ENCODE measurements around the gene MED9.
"Not testable (repeated sequence)": the region's sequence is repeated elsewhere in the genome, so short reads cannot be mapped to it uniquely, and the experiment has no call there.

MED9 gene

DNA sequence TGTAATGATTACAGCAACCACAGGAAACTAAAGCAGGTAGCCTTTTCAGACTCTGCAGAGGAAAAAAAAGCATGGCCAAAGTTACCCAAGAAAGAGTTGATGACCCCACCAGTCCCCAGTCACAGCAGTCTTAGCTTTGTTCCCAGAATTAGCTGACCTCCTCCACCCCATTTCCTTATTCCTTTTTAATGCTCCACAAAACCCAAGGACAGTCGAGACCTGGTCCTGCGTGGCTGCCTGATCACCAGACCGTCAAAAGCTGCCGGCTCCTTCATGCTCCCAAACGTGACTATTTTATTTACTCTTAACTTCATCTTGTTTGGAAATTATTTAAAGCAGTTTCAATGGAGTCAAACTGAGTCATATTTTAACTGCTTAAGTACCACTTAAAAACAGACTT lies 28.7 kb upstream of the MED9 start:
- DNase-seq (ENCODE audit: low read depth, low spot score): no peak
- Histone ChIP-seq H3K9ac (ENCODE audit: insufficient read length) (no peak overlapping the region), H3K27ac (no peak overlapping the region), H3K36me3 (ENCODE audit: insufficient read depth, low read length) (no peaks in the 10 kb centered on the region), H3K4me3 (no peak overlapping the region), H3K9me3 (ENCODE audit: low read depth, low read length) (no peaks in the 10 kb centered on the region)
- TF ChIP-seq EZH2 (IDR thresholded peaks at IDR 0.05) (no peak), FOXP2 (optimal IDR thresholded peaks at IDR 0.05; ENCODE audit: control extremely low read depth, extremely low read length, insufficient read depth) (no peak), POLR2AphosphoS5 (IDR thresholded peaks at IDR 0.05; ENCODE audit: borderline replicate concordance, low read depth, low read length) (no peak)

DNA sequence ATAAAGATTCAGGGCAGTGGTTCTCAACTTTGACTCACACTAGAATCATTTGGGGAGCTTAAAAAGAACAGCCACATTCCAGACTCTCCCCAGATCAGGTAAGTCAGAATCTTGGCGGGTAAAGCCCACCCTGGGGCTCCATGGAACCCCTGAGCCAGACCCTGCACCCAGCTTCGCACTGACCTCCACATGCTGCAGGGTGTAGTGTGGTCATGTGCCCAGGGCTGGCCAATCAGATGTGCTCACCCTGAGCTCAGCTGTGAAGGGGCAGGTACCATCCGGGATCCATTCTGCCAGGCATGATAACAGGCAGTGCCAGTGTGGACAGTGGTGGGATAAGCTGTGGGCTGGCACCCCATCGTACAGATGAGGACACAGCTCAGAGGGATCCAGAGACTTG lies 28.1 kb upstream of the MED9 start:
- H3K9me3 ChIP-seq (ENCODE audit: low read depth, low read length): no peaks in the 10 kb centered on the region
- TF ChIP-seq POLR2AphosphoS5 (IDR thresholded peaks at IDR 0.05; ENCODE audit: borderline replicate concordance, low read depth, low read length) (no peak), EZH2 (IDR thresholded peaks at IDR 0.05) (no peak), FOXP2 (optimal IDR thresholded peaks at IDR 0.05; ENCODE audit: control extremely low read depth, extremely low read length, insufficient read depth) (no peak)
- no peak for DNase-seq (ENCODE audit: low read depth, low spot score)
- H3K9ac ChIP-seq (ENCODE audit: insufficient read length): no peak overlapping the region
- H3K36me3 ChIP-seq (ENCODE audit: insufficient read depth, low read length): no peaks in the 10 kb centered on the region
- H3K27ac ChIP-seq: no peak overlapping the region
- H3K4me3 ChIP-seq: no peak overlapping the region

DNA sequence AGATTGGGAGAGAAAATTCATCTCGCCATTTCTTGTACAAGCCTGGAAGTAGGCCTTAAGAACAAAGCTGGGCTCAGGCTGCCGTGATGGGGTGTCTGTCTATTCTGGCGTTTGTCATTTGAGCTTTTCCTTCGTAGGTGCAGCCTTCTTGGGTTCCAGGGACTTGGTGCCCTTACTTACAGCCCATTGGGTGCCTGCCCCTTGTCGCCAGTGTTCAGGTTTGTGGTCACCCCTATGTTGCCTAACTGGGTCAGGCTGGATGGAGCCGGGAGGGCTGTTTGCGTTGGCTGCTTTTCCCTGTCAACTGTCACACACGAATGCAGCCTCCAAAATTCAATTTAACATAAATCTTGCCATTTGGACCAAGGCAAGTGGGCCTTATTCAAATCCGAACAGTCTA lies 23.7 kb upstream of the MED9 start:
- Histone ChIP-seq H3K36me3 (ENCODE audit: insufficient read depth, low read length) (no peaks in the 10 kb centered on the region), H3K4me3 (no peak overlapping the region)
- no peak for TF ChIP-seq POLR2AphosphoS5 (IDR thresholded peaks at IDR 0.05; ENCODE audit: borderline replicate concordance, low read depth, low read length)

DNA sequence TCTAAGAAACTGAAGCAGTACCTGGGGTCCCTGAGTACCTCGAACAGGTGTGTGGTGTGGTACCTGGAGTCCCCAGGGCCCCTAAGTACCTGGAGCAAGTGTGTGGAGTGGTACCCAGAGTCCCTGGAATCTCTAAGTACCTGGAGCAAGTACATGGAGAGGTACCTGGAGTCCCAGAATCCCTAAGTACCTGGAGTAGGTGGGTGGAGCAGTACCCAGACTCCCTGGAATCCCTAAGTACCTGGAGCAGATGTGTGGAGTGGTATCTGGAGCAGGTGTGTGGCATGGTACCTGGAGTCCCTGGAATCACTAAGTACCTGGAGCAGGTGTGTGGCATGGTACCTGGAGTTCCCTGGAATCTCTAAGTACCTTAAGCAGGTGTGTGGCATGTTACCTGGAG lies 22.5 kb upstream of the MED9 start:
- no peak for DNase-seq (ENCODE audit: low read depth, low spot score)
- Histone ChIP-seq H3K27ac (no peak overlapping the region), H3K4me3 (no peak overlapping the region), H3K9me3 (ENCODE audit: low read depth, low read length) (no peaks in the 10 kb centered on the region), H3K36me3 (ENCODE audit: insufficient read depth, low read length) (no peaks in the 10 kb centered on the region), H3K9ac (ENCODE audit: insufficient read length) (no peak overlapping the region)
- no peak for TF ChIP-seq FOXP2 (optimal IDR thresholded peaks at IDR 0.05; ENCODE audit: control extremely low read depth, extremely low read length, insufficient read depth)
- TF ChIP-seq EZH2 (IDR thresholded peaks at IDR 0.05): no peak
- no peak for TF ChIP-seq POLR2AphosphoS5 (IDR thresholded peaks at IDR 0.05; ENCODE audit: borderline replicate concordance, low read depth, low read length)

More for the DNA sequence above, 23.7 kb upstream of the MED9 start:
- no peaks in the 10 kb centered on the region for H3K9me3 ChIP-seq (ENCODE audit: low read depth, low read length)
- no peak for DNase-seq (ENCODE audit: low read depth, low spot score)
- H3K27ac ChIP-seq: no peak overlapping the region
- no peak overlapping the region for H3K9ac ChIP-seq (ENCODE audit: insufficient read length)

DNA sequence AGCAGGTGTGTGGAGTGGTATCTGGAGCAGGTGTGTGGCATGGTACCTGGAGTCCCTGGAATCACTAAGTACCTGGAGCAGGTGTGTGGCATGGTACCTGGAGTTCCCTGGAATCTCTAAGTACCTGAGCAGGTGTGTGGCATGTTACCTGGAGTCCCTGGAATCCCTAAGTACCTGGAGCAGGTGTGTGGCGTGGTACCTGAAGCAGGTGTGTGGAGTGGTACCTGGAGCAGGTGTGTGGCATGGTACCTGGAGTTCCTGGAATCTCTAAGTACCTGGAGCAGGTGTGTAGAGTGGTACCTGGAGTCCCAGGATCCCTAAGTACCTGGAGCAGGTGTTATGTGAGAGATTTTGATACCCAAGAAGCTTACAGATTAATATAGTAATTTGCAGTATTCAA lies 22.1 kb upstream of the MED9 start:
- not testable (repeated sequence) for H3K36me3 ChIP-seq (ENCODE audit: insufficient read depth, low read length); DNase-seq (ENCODE audit: low read depth, low spot score); H3K9me3 ChIP-seq (ENCODE audit: low read depth, low read length); H3K27ac ChIP-seq; H3K9ac ChIP-seq (ENCODE audit: insufficient read length); H3K4me3 ChIP-seq

DNA sequence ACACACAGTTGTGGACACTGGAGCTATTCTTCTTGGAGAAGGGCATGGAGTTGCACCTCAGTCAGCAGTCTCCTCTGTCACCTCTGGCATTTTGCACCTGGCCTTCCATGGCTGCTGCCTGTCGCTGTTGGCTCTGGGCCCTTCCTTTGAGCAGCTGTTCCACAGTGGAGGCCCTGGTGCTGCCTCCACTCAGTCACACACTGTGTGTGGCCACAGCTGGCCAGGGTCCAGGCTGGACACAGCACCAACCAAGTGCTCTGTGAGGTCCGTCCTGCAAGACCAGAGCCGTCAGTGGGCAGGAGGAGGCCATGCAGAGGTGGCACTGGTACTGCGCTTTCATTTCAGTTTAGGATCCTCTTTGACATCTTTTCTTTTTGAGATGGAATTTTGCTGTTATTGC lies 21.6 kb upstream of the MED9 start:
- no peak for DNase-seq (ENCODE audit: low read depth, low spot score)
- Histone ChIP-seq H3K27ac (no peak overlapping the region), H3K9ac (ENCODE audit: insufficient read length) (no peak overlapping the region), H3K9me3 (ENCODE audit: low read depth, low read length) (no peaks in the 10 kb centered on the region), H3K4me3 (no peak overlapping the region), H3K36me3 (ENCODE audit: insufficient read depth, low read length) (no peaks in the 10 kb centered on the region)
- TF ChIP-seq FOXP2 (optimal IDR thresholded peaks at IDR 0.05; ENCODE audit: control extremely low read depth, extremely low read length, insufficient read depth) (no peak), POLR2AphosphoS5 (IDR thresholded peaks at IDR 0.05; ENCODE audit: borderline replicate concordance, low read depth, low read length) (no peak), EZH2 (IDR thresholded peaks at IDR 0.05) (no peak)

DNA sequence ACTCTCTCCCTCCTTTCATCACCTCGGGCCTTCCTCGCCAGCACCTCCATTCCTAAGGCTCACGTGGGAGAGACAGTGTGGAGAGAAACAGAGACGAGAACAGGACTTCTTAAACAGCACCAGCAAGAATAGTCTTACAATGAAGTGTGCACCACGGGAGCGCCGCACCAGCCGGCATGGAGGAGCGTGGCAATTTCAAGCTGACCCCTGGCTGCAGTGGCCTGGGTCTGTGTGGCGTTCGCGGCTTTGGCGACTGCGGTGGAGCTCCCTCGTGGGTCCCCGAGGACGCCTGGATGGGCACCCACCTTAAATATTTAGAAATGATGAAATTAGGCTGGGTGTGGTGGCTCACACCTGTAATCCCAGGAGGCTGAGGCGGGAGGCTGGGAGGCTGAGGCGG lies 20.5 kb upstream of the MED9 start:
- Histone ChIP-seq H3K27ac (no peak overlapping the region), H3K36me3 (ENCODE audit: insufficient read depth, low read length) (no peaks in the 10 kb centered on the region), H3K9ac (ENCODE audit: insufficient read length) (no peak overlapping the region), H3K9me3 (ENCODE audit: low read depth, low read length) (no peaks in the 10 kb centered on the region), H3K4me3 (no peak overlapping the region)
- no peak for DNase-seq (ENCODE audit: low read depth, low spot score)
- TF ChIP-seq FOXP2 (optimal IDR thresholded peaks at IDR 0.05; ENCODE audit: control extremely low read depth, extremely low read length, insufficient read depth) (no peak), POLR2AphosphoS5 (IDR thresholded peaks at IDR 0.05; ENCODE audit: borderline replicate concordance, low read depth, low read length) (no peak), EZH2 (IDR thresholded peaks at IDR 0.05) (no peak)

DNA sequence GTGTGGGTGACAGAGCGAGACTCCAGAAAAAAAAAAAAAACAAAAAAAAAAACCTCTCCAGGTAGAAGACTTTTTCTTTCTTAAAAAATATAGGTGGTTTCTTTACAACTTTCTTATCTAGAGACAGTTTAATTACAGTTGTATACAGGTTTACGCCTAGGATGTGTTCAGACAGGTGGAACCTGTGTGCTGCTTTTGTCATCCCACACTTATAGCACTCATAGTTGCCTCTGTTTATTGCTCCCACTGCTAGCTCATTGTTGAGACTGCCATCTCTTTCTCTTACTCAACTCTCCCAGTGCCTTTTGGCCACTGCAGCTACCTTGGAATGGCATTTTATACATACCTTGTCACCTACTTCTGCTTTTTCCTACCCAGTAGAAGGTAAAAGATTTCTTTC lies 19.1 kb upstream of the MED9 start:
- Histone ChIP-seq H3K9me3 (ENCODE audit: low read depth, low read length) (no peaks in the 10 kb centered on the region), H3K27ac (no peak overlapping the region), H3K4me3 (no peak overlapping the region), H3K36me3 (ENCODE audit: insufficient read depth, low read length) (no peaks in the 10 kb centered on the region), H3K9ac (ENCODE audit: insufficient read length) (no peak overlapping the region)
- no peak for DNase-seq (ENCODE audit: low read depth, low spot score)
- no peak for TF ChIP-seq FOXP2 (optimal IDR thresholded peaks at IDR 0.05; ENCODE audit: control extremely low read depth, extremely low read length, insufficient read depth)
- no peak for TF ChIP-seq POLR2AphosphoS5 (IDR thresholded peaks at IDR 0.05; ENCODE audit: borderline replicate concordance, low read depth, low read length)
- no peak for TF ChIP-seq EZH2 (IDR thresholded peaks at IDR 0.05)

DNA sequence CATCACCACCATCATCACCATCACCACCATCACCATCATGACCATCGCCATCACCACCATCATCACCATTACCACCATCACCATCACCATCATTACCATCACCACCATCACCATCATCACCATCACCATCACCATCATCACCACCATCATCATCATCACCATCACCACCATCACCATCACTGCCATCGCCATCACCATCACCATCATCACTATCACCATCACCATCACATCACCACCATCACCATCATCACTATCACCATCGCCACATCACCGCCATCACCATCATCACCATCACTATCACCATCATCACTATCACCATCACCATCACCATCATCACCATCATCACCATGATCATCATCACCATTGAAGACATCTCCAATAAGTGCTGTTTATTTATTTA lies 16.8 kb upstream of the MED9 start:
- Histone ChIP-seq H3K36me3 (ENCODE audit: insufficient read depth, low read length) (no peaks in the 10 kb centered on the region), H3K27ac (no peak overlapping the region), H3K9ac (ENCODE audit: insufficient read length) (no peak overlapping the region), H3K9me3 (ENCODE audit: low read depth, low read length) (no peaks in the 10 kb centered on the region), H3K4me3 (no peak overlapping the region)
- TF ChIP-seq FOXP2 (optimal IDR thresholded peaks at IDR 0.05; ENCODE audit: control extremely low read depth, extremely low read length, insufficient read depth) (no peak), EZH2 (IDR thresholded peaks at IDR 0.05) (no peak), POLR2AphosphoS5 (IDR thresholded peaks at IDR 0.05; ENCODE audit: borderline replicate concordance, low read depth, low read length) (no peak)
- DNase-seq (ENCODE audit: low read depth, low spot score): no peak

Data from SK-N-MC (cell line).